Measurements from ENCODE around the gene CCDC60.

- TF ChIP-seq CTCF (IDR thresholded peaks at IDR 0.05) (no peak), POLR2A (IDR thresholded peaks at IDR 0.05) (no peak)
Measured at GRCh38 chr12:119573086-119573485, 238.6 kb downstream of the CCDC60 start.

All from adrenal gland (tissue), 5 donors.